Astrocyte (in vitro differentiated cells and primary cell): ENCODE measurements around the gene FBXW2. TPM values are rescaled to one million over a fixed set of nuclear protein-coding genes. Genes with fewer than 3 reads are reported as not detected.

ENCODE experiments used
- DNase-seq: peaks from one replicate; pipeline ENCODE4 v3.0.0-alpha.2; 2010; ENCODE audit warnings: low read depth
- FAIRE-seq: peaks from 2 replicates; lab custom pipeline; 2011; peaks lifted over from hg19 to GRCh38; lab: Jason Lieb, UNC
- H2AFZ ChIP-seq: 2 replicates; pipeline ENCODE4 v1.6.0; 2012; ENCODE audit warnings: low read depth, low read length, inconsistent platforms
- H3K27ac ChIP-seq: 2 replicates; pipeline ENCODE4 v1.5.1; 2011; ENCODE audit warnings: low read depth, low read length, inconsistent platforms
- H3K27me3 ChIP-seq: 2 replicates; pipeline ENCODE4 v1.6.0; 2011; ENCODE audit warnings: low read length, inconsistent platforms; ENCODE audit not compliant: insufficient read depth
- H3K36me3 ChIP-seq: 2 replicates; pipeline ENCODE4 v1.5.1; 2011; ENCODE audit warnings: low read length, inconsistent platforms; ENCODE audit not compliant: insufficient read depth
- H3K4me1 ChIP-seq: 2 replicates; pipeline ENCODE4 v1.5.1; 2011; ENCODE audit warnings: low read length, inconsistent platforms; ENCODE audit not compliant: insufficient read depth
- H3K4me2 ChIP-seq: 2 replicates; pipeline ENCODE4 v1.6.0; 2012; ENCODE audit warnings: low read length, inconsistent platforms
- H3K4me3 ChIP-seq: 2 replicates; pipeline ENCODE4 v1.5.1; 2011; ENCODE audit warnings: low read depth, mild to moderate bottlenecking, low read length, inconsistent platforms; ENCODE audit not compliant: insufficient read depth
- H3K79me2 ChIP-seq: 2 replicates; pipeline ENCODE4 v1.6.0; 2012; ENCODE audit warnings: mild to moderate bottlenecking, low read length, inconsistent platforms; ENCODE audit not compliant: insufficient read depth
- H3K9ac ChIP-seq: 2 replicates; pipeline ENCODE4 v1.6.0; 2012; ENCODE audit warnings: mild to moderate bottlenecking, low read length, inconsistent platforms
- H3K9me3 ChIP-seq: 2 replicates; pipeline ENCODE4 v1.5.1; 2012; ENCODE audit warnings: low read depth, mild to moderate bottlenecking, low read length, inconsistent platforms; ENCODE audit not compliant: insufficient read depth
- H4K20me1 ChIP-seq: 2 replicates; pipeline ENCODE4 v1.6.0; 2012; ENCODE audit warnings: low read length, inconsistent platforms; ENCODE audit not compliant: insufficient read depth
- H3K27ac Mint-ChIP-seq: one replicate; pipeline ENCODE4 v1.8.0; 2021; ENCODE audit warnings: mild to moderate bottlenecking, mixed read lengths; ENCODE audit not compliant: unreplicated experiment
- H3K27me3 Mint-ChIP-seq: one replicate; pipeline ENCODE4 v1.8.0; 2021; ENCODE audit warnings: low read depth, mixed read lengths; ENCODE audit not compliant: unreplicated experiment
- H3K36me3 Mint-ChIP-seq: one replicate; pipeline ENCODE4 v1.8.0; 2021; ENCODE audit warnings: low read depth, mixed read lengths; ENCODE audit not compliant: unreplicated experiment
- H3K4me1 Mint-ChIP-seq: one replicate; pipeline ENCODE4 v1.8.0; 2021; ENCODE audit warnings: low read depth, mixed read lengths; ENCODE audit not compliant: unreplicated experiment
- H3K4me3 Mint-ChIP-seq: one replicate; pipeline ENCODE4 v1.8.0; 2021; ENCODE audit warnings: mild to moderate bottlenecking, moderate library complexity, mixed read lengths; ENCODE audit not compliant: unreplicated experiment
- H3K9me3 Mint-ChIP-seq: one replicate; pipeline ENCODE4 v1.8.0; 2021; ENCODE audit warnings: mild to moderate bottlenecking, mixed read lengths; ENCODE audit not compliant: unreplicated experiment
- CTCF ChIP-seq: IDR thresholded peaks from 2 replicates; pipeline ENCODE4 v1.5.1; 2011; ENCODE audit warnings: low read depth, mild to moderate bottlenecking, inconsistent platforms, low read length, moderate library complexity; ENCODE audit not compliant: insufficient read depth
- EZH2 ChIP-seq: IDR thresholded peaks from 2 replicates; pipeline ENCODE4 v1.6.1; 2012; ENCODE audit warnings: mild to moderate bottlenecking, low read length, inconsistent platforms; ENCODE audit not compliant: insufficient read depth
- total RNA-seq: library from RNA; stranded (reverse); gene quantifications from 2 replicates; pipeline ENCODE4 v1.2.1, GENCODE V29; 2021

The FBXW2 gene
- total RNA-seq, 1 donor from 2014 or later, result 65.7 TPM

GRCh38 chr9:120781236-120781635 is 12.0 kb downstream of the FBXW2 start:
- Histone ChIP-seq H3K9ac (no peak overlapping the region), H3K9me3 (no peaks in the 10 kb centered on the region), H3K36me3 (peaks cover 24% of the 10 kb centered on the region), H2AFZ (no peak overlapping the region), H3K27me3 (no peaks in the 10 kb centered on the region), H3K4me2 (no peak overlapping the region), H3K4me1 (no peaks in the 10 kb centered on the region), H3K27ac (no peak overlapping the region), H4K20me1 (peaks cover 66% of the 10 kb centered on the region), H3K79me2 (peaks cover 63% of the 10 kb centered on the region), H3K4me3 (no peak overlapping the region)
- Mint-ChIP-seq H3K9me3 (peaks cover under 1% of the 10 kb centered on the region), H3K27ac (no peak overlapping the region), H3K4me1 (no peaks in the 10 kb centered on the region), H3K27me3 (no peaks in the 10 kb centered on the region), H3K4me3 (no peak overlapping the region), H3K36me3 (peaks cover 9% of the 10 kb centered on the region)
- DNase-seq, result no peak
- FAIRE-seq, result no peak
- TF ChIP-seq EZH2, result no peak
- TF ChIP-seq CTCF, result no peak

- Histone ChIP-seq H3K9ac (no peak overlapping the region), H3K9me3 (no peaks in the 10 kb centered on the region), H3K27ac (no peak overlapping the region), H3K27me3 (no peaks in the 10 kb centered on the region), H3K4me2 (no peak overlapping the region), H4K20me1 (peaks cover 59% of the 10 kb centered on the region), H2AFZ (no peak overlapping the region), H3K79me2 (peaks cover 56% of the 10 kb centered on the region), H3K36me3 (peaks cover 28% of the 10 kb centered on the region), H3K4me1 (no peaks in the 10 kb centered on the region), H3K4me3 (no peak overlapping the region)
- no peak for DNase-seq
- TF ChIP-seq CTCF (no peak), EZH2 (no peak)
- H3K27ac Mint-ChIP-seq, result no peak overlapping the region
- no peaks in the 10 kb centered on the region for H3K27me3 Mint-ChIP-seq
- H3K36me3 Mint-ChIP-seq, result peaks cover 12% of the 10 kb centered on the region
- H3K4me1 Mint-ChIP-seq, result peaks cover 4% of the 10 kb centered on the region
- FAIRE-seq, result no peak
- H3K9me3 Mint-ChIP-seq, result no peaks in the 10 kb centered on the region
- H3K4me3 Mint-ChIP-seq, result no peak overlapping the region
These were observed 12.8 kb downstream of the FBXW2 start for GRCh38 chr9:120780367-120780766.

GRCh38 chr9:120779227-120779626 is 14.0 kb downstream of the FBXW2 start:
- no peak overlapping the region for H3K27ac ChIP-seq
- no peak overlapping the region for H3K9ac ChIP-seq
- no peaks in the 10 kb centered on the region for H3K4me1 ChIP-seq
- Mint-ChIP-seq H3K27ac (no peak overlapping the region), H3K9me3 (no peaks in the 10 kb centered on the region), H3K36me3 (peaks cover 16% of the 10 kb centered on the region), H3K4me3 (no peak overlapping the region), H3K27me3 (no peaks in the 10 kb centered on the region), H3K4me1 (peaks cover 4% of the 10 kb centered on the region)
- FAIRE-seq, result no peak
- no peaks in the 10 kb centered on the region for H3K27me3 ChIP-seq
- no peak for DNase-seq
- peaks cover 59% of the 10 kb centered on the region for H4K20me1 ChIP-seq
- H2AFZ ChIP-seq, result no peak overlapping the region
- TF ChIP-seq EZH2, result no peak
- no peak for TF ChIP-seq CTCF
- no peak overlapping the region for H3K4me3 ChIP-seq
- H3K4me2 ChIP-seq, result no peak overlapping the region
- peaks cover 33% of the 10 kb centered on the region for H3K36me3 ChIP-seq
- peaks cover 45% of the 10 kb centered on the region for H3K79me2 ChIP-seq
- H3K9me3 ChIP-seq, result no peaks in the 10 kb centered on the region
